ENCODE measurements around the gene DYSF.

GRCh38 chr2:71710367-71711132, 257.2 kb downstream of the DYSF start:
- no peak for TF ChIP-seq CTCF (IDR thresholded peaks at IDR 0.05)
- no peak for TF ChIP-seq POLR2A (IDR thresholded peaks at IDR 0.05)
